Activated CD4-positive, alpha-beta T cell treated with anti-CD3 and anti-CD28 coated beads, Interleukin-2, Interleukin-4, amounts not matched to agents 100 ng/mL and 50 ng/mL, durations not matched to agents 16 hours and 8 hours (primary cell): ENCODE results near the gene GPR146.
A peak's percentile ranks its signal among the peaks of the same experiment; 100 is the strongest.
"Not testable (repeated sequence)": the region's sequence is repeated elsewhere in the genome, so short reads cannot be mapped to it uniquely, and the experiment has no call there.

ENCODE experiments used
- DNase-seq: peaks from one replicate; pipeline ENCODE4 v3.0.0-alpha.2; 2020; ENCODE audit warnings: low spot score

GPR146 gene, protein sequence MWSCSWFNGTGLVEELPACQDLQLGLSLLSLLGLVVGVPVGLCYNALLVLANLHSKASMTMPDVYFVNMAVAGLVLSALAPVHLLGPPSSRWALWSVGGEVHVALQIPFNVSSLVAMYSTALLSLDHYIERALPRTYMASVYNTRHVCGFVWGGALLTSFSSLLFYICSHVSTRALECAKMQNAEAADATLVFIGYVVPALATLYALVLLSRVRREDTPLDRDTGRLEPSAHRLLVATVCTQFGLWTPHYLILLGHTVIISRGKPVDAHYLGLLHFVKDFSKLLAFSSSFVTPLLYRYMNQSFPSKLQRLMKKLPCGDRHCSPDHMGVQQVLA

DNA sequence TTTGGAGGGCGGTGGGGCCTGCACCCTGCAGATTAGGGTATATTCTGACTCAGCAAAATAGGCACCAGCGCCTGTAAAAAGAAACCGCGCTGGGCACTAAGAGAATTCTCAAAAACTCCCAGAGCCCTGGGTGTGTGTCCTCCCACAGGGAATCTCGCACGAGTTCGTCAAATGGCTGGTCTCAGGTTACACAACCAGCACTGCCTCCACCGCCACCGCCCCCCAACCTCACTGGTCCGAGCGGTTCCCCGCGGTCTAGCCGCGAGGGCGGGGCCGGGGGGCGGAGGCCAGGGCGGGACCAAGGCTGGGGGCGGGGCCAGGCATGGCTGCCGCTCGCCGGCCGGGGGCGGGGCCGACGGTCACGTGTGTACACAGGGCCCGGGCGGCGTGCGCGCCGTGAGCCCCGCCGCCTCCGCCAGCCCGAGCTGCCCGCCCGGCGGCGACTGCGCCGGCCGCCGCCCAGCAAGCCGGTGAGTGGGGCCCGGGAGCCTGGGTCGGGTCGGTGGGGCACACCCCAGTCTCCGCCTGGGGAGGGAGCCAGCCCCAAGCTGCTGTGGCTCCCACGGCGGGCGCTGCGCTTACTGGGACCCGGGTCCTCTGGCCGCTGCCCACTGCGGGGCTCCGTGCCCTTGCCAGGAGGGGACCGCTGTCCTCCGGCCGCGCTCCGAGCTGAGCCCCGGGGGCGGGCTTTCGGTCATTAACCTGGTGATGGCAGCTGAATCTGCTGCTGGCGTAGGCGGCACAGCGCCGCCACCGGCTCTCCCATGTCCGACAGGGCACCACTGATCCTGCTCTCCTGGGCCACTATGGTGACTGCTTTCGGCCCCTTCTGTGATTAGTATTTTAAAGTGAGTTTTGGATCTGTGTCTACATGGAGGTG is at the start of gene GPR146:
Gene GPR146 (plus strand): TSS at position 358 of the 880 bp plus-strand sequence. CDS start 12,970 bp downstream, outside the sequence.
- peak; percentile 94 for DNase-seq

DNA sequence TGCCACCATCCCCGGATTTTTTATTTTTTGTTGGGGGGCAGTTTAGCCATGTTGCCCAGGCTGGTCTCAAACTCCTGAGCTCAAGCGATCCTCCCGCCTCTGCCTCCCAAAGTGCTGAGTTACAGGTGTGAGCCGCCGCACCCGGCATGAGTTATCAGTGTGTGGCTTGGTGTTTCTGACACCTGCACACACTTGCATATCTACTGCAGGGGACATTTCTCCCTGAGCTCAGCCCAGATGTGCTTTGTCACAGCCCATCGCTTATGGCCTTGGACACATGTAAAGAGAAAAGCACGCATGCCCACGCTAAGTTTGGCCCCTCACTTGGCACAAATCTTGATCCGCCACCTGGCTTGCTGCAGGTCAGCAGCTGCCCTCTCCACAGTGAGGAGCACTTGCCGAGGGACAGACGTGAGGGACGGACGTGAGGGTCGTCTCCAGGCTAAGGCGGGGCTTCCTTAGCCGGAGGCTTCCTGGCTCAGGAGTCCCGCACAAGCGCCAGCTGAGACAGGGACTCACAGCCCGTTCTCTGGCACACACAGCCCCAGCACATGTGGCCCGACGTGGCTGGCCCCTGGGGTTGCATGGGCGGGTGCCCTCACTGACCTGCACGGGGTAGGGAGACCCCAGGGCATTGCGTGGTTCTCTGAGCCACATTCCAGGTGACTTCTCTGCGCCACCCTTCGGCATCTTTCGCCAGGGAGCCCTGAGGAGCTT is 49.6 kb upstream of the GPR146 start:
- no peak for DNase-seq

DNA sequence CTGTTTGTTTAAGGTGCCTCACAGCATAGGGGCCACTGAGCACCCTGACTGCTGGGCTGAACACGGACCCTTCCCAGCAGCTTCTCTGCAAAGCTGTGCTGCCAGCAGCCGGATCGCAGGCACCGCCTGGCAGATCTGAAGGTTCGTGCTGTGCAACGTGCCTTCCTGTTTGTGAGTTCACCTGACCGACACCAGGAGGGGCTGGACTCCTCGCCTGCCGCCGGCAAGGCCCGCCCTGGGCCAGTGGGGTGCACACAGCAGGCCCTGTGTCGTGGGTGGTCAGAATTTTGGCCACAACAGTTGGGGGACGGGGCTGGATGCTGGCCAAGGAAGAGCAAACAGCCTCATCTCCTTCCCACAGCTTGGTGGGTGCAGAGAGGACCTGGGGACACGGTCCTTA is 48.8 kb upstream of the GPR146 start:
- DNase-seq = no peak

DNA sequence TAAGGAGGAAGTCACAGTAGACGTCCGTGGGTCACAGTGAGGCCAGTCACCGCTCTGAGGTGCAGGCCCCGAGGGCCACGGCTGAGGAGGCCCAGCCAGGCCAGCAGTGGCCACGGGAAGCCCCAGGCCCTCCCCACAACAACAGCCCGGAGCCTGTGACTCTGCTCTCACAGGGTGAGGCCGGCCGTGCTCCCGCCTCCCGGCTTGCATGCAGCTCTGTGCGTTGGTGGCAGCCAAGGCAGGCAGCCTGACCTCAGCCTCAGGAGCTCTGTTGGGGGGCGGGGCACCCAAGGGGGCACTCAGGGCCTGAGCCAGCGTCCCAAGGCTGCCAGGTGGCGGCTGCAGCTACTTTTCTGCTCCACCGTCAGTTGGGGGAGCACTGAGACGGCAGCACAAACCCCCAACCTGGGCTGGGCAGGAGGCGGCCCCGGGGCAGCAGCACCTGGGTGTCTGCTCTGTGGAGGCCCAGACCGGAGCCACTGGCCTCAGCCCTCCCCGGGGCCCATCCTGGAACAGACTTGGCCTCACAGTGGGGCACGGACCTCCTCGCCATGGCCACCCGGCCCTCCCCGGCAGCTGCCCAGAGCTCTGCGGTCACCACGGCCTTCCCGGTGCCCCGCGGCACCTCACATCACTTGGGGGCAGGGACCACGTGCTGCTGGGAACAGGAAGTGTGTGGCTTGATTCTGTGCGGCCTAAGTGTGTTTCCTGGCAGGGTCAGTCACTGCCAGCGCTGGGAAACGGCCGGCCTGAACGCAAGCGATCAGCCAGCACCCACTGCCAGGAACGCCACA is 48.1 kb upstream of the GPR146 start:
- DNase-seq = no peak

DNA sequence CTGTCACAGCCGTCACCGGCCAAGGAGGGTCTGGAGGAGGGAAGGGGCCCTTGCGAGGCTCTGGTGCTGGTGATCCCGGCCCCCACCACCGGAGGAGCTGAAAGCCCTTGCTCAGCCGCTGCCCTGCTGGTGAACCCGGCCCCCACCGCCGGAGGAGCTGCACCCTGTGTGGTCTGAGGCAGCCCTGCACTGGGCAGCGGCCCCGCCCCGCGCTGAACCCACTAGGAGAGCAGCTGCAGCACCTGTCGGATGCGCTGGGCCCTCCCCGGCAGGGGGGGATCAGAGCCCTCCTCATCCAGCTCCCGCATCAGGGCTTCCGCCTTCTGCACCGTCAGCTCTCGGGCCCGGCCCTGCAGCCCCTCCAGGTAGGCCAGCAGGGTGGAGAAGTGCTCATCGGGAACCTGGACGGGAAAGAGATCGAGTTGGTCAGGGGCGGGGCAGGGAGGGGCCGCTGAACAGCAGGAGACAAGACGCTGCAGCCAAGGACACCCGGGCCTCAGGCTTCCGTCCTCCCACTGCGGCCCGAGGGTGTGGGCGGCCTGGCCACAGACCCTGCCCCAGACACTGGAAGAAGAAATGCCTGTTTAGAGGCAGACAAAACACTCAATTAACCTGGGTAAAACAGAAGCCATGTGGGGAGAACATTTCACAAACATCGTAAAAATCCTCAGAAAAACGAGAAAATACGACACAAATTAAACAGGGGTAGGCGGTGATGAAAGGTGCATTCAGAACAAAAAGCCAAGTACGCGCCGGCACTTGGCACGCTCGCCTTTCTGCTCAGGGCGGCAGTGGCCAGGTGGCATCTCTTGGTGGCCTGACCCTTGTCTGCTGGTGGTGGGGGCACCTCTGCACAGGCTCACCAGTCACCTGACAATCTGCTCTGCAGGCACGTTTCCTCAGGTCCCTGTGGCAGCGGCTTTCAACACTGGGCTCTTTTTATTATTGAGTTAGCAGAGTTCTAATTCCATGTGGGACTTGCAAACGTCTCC is 46.6 kb upstream of the GPR146 start:
- DNase-seq = no peak

DNA sequence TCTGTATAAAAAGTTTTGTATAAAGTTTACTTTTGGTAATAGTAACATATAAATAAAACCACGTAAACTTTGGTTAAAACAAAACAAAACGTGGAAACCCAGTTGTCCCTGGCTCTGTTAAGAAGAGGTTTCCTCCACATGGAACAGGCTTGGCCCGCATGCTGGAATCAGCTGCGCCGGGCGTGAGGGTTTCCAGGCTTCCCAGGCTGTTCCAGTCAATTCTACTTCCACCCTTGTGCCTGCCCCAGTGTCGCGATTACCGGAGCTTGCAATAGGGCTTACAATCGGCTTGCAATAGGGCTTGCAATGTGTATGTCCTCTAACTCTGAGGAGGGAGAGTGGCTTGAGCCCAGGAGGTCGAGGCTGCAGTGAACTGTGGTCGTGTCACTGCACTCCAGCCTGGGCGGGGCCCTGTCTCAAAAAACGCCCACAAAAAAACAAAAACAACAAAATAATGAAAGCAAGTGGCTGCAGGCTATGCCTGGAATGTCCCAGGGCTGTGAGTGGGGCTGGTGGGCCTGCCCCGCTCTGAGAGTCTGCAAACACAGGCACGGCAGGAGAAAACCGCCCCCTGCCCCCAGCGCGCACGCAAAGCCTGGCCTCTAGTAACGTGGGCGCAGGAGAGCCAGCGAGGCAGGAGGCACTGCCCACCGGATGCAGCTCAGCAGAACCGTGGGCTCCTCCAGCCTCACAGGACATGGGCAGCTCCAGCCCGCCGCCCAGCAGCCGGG is 45.0 kb upstream of the GPR146 start:
- no peak for DNase-seq

DNA sequence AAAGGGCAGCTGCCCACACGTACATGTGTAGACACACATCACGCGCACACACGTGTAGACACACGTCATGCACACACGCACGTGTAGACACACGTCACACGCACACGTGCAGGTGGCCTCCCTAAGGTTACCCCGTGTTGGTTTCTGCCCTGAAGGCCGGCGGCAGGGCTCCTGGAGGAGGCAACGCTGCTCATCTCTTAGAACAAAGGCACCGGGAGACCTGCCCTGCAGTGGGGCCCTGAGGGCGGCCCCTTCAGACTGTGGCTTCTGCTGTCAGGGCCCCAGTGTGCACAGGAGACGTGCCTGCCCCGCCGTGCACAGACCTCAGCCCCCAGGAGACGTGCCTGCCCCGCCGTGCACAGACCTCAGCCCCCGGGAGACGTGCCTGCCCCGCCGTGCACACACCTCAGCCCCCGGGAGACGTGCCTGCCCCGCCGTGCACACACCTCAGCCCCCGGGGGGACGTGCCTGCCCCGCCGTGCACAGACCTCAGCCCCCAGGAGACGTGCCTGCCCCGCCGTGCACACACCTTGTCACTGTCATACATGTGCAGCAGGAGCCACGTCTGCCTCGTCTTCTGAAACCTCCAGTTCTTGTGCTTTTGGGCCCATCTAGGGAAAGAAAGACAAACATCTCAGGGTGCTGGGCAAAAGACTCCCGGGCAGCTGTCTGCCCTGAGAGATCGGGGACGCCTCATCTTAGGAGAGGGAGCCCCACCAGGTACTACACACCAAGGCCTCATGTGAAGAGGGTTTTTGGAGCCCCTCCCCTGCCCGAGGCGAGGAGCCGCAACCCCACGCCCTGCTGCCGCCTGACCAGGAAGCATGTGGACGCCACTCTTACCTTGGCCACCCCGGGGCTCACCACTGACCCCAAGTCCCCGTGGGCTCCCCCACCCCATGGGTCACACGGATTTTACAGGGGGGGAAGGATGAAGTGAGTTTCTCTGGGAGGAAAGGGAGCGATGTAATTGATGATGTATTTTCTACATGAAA is 44.1 kb upstream of the GPR146 start:
- DNase-seq = no peak

DNA sequence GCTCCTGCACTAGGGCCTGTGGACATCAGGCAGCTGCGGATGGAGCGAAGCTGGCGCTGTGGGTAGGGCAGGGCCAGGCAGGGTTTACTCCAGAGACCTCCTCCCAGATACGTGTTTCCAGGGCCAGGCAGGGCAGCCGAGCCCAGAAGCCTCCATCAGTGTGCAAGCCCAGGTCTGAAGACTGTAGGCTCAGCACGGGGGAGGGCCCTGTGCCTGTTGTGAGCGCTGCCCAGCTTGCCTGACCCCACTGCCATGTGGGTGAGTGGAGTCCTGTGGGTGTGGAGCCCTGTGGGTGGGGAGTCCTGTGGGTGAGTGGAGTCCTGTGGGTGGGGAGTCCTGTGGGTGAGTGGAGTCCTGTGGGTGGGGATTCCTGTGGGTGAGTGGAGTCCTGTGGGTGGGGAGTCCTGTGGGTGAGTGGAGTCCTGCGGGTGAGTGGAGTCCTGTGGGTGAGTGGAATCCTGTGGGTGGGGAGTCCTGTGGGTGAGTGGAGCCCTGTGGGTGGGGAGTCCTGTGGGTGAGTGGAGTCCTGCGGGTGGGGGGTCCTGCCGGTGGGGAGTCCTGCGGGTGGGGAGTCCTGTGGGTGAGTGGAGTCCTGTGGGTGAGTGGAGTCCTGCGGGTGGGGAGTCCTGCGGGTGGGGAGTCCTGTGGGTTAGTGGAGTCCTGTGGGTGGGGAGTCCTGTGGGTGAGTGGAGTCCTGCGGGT is 43.1 kb upstream of the GPR146 start:
- not testable (repeated sequence) for DNase-seq

DNA sequence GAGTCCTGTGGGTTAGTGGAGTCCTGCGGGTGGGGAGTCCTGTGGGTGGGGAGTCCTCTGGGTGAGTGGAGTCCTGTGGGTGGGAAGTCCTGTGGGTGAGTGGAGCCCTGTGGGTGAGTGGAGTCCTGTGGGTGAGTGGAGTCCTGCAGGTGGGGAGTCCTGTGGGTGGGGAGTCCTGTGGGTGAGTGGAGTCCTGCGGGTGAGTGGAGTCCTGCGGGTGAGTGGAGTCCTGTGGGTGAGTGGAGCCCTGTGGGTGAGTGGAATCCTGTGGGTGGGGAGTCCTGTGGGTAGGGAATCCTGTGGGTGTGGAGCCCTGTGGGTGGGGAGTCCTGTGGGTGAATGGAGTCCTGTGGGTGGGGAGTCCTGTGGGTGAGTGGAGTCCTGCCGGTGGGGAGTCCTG is 42.3 kb upstream of the GPR146 start:
- not testable (repeated sequence) for DNase-seq

DNA sequence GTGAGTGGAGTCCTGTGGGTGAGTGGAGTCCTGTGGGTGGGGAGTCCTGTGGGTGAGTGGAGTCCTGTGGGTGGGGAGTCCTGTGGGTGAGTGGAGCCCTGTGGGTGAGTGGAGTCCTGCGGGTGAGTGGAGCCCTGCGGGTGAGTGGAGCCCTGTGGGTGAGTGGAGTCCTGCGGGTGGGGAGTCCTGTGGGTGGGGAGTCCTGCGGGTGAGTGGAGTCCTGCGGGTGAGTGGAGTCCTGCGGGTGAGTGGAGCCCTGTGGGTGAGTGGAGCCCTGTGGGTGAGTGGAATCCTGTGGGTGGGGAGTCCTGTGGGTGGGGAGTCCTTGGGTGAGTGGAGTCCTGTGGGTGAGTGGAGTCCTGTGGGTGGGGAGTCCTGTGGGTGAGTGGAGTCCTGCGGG is 41.9 kb upstream of the GPR146 start:
- DNase-seq = not testable (repeated sequence)

DNA sequence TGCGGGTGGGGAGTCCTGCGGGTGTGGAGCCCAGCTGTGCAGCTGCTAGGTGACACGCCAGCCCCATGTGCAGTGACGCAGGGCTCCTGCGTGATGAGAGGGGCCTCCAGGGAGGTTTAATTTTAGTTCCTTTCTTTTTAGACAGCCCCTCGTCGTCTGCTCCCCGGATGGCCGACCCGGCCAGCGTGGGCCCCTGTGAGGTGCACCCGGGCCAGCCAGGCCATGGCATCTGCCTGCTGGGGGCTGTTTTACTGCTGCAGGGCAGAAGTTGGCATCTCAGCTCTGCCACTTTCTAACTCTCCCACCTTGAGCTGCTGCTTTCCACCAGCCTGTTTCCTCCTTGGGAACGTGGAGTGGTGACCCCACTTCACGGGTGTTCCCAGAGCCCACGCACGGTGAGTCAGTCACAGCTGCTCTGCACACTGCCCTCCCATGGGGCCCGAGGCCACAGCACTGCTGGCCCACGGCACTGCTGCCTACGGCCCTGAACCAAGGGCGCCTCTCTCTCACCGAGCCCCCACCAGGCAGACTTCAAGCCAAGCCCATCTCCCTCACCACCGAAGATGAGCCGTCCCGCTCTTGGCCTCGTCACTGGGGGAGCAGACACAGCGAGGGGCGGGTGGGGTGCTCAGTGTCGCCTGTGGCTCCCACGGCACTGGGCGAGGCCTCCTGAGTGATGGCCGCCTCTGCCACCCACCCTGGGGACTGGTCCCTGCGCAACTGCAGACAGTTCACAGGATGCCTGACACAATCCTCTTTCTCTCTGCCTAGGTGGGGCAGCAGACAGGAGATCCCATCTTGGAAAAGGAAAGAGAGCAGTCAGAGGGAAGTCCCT is 40.1 kb upstream of the GPR146 start:
- no peak for DNase-seq

DNA sequence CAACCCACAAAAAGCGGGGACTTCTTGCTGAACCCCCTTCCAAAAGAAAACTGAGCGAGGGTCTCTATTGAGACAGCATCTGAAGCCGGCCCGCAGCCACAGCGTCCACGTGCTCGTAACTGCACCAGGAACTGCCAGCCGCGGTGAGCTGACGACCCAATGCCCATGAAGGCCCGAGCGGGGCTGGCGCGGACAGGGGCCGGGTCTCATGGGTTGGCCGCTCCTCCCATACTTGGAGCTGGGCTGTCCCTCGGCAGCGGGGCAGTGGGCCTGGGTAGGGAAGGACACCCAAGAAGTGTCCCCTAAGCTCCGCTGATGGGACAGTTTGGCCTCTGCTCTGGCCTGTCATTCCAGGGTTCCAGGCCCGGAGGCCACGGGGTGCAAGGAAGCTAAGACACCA is 39.0 kb upstream of the GPR146 start:
- no peak for DNase-seq

DNA sequence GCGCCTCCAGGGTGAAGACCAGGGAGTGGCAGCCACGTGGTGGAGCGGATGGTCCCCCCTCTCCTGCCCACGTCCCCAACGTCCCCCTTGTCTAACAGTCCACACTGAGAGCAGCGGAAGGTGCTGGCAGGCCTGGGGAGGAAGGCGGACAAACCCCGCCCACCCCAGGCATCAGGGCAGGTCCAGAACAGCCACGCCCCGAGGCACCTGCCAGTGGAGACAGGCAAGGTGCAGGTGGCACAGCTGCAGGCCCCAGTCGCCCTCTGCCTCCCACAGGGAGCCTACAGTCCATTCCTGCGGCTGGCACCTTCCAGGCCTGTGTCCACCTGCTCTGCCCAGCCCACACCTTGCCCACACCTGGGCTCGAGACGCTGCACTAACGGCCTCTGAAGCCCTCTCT is 36.4 kb upstream of the GPR146 start:
- no peak for DNase-seq

DNA sequence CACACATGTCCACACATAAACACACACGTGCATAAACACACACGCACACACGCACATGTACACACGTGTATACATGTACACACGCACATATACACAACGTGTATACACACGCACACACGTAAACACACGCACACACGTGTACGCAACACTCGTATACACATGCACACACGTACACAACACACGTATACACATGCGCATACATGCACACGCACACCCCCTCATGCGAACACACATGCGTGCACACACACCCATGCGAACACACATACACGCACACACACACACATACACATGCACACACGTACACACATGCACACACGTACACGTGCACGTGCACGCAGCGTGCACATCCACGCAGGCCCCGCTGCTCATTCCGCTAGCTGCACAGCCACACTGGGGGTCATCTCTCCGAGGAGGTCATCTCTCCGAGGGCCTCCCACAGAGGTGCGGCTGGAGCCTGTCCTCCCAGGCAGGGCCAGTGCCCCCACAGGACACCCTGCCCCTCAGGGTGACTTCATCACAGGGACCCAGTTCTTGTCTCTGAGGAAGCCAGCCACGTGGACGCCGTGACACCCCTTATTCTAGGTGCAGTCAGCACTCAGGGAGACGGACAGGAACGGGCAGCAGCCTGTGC is 35.5 kb upstream of the GPR146 start:
- DNase-seq = no peak

DNA sequence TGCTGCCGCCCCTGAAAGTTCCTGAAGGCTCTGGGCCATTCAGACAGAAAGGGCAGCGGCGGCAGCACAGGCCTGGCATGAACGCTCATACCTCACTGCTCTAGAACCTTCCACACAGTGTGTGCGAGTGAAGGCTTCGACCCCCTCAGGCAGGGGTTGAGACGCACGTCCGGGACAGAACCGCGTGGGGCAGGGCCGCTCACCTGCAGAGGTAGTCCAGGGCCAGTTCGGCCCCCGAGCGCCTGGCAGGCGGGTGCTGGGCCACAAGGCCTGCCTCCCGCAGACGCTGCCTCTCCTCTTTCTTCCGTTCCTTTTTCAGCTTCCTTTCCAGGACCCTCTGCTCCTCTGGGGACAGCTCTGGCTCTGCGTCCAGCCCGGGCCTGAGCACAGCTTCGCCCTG is 34.6 kb upstream of the GPR146 start:
- DNase-seq = no peak

DNA sequence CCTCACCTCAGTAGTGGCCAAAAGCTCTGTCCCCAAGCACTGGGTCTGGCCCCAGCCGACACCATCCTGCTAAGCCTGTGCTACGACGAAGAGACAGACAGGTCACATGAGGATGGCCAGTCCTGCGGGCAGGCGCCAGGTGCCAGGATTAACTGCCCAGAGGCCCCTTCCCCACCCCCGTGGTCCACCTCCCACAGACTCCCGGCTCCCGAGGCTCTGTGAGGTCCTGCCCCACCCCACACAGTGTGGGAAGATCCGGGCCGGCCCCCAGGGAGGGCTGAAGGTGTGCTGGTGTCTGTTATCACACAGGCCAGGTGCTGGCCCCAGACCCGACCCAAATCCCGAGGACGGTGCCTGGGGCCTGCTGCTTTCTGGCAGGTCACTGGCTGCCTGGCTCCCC is 34.1 kb upstream of the GPR146 start:
- DNase-seq = no peak
